ENCODE results near the gene HMGB4. TPM values are rescaled to one million over a fixed set of nuclear protein-coding genes. Genes with fewer than 3 reads are reported as not detected.

Gene HMGB4
- total RNA-seq, 2 donors from 2014 or later, result not detected

GRCh38 chr1:33824321-33824720, 39.6 kb upstream of the HMGB4 start:
- Histone ChIP-seq H3K9ac (ENCODE audit: low read depth in 2 of 2, low read length in 2 of 2) (no peak overlapping the region), H3K27ac (no peak overlapping the region), H3K27me3 (no peaks in the 10 kb centered on the region), H3K9me3 (no peaks in the 10 kb centered on the region), H3K4me3 (no peak overlapping the region), H3K36me3 (no peaks in the 10 kb centered on the region), H3K4me1 (no peaks in the 10 kb centered on the region)
- no peak for TF ChIP-seq CTCF (IDR thresholded peaks at IDR 0.05)
- intact Hi-C loops (cut with DNase I), result no loop called here
- DNase-seq, result no peak

GRCh38 chr1:33824971-33825370, 38.9 kb upstream of the HMGB4 start:
- Histone ChIP-seq H3K4me1 (no peaks in the 10 kb centered on the region), H3K9me3 (no peaks in the 10 kb centered on the region), H3K9ac (ENCODE audit: low read depth in 2 of 2, low read length in 2 of 2) (no peak overlapping the region), H3K36me3 (no peaks in the 10 kb centered on the region), H3K27me3 (no peaks in the 10 kb centered on the region), H3K4me3 (no peak overlapping the region), H3K27ac (no peak overlapping the region)
- TF ChIP-seq CTCF (IDR thresholded peaks at IDR 0.05), result no peak
- intact Hi-C loops (cut with DNase I), result no loop called here
- no peak for DNase-seq

GRCh38 chr1:33825506-33825905, 38.4 kb upstream of the HMGB4 start:
- no peak for TF ChIP-seq CTCF (IDR thresholded peaks at IDR 0.05)
- Histone ChIP-seq H3K27ac (no peak overlapping the region), H3K9ac (ENCODE audit: low read depth in 2 of 2, low read length in 2 of 2) (no peak overlapping the region), H3K27me3 (no peaks in the 10 kb centered on the region), H3K4me3 (no peak overlapping the region), H3K9me3 (no peaks in the 10 kb centered on the region), H3K36me3 (no peaks in the 10 kb centered on the region), H3K4me1 (no peaks in the 10 kb centered on the region)
- no peak for DNase-seq
- intact Hi-C loops (cut with DNase I), result no loop called here

GRCh38 chr1:33826311-33826710, 37.6 kb upstream of the HMGB4 start:
- H3K4me1 ChIP-seq, result no peaks in the 10 kb centered on the region
- TF ChIP-seq CTCF (IDR thresholded peaks at IDR 0.05), result no peak
- intact Hi-C loops (cut with DNase I), result no loop called here
- H3K27me3 ChIP-seq, result no peaks in the 10 kb centered on the region
- no peak overlapping the region for H3K4me3 ChIP-seq
- no peaks in the 10 kb centered on the region for H3K36me3 ChIP-seq
- no peak overlapping the region for H3K27ac ChIP-seq
- no peaks in the 10 kb centered on the region for H3K9me3 ChIP-seq
- H3K9ac ChIP-seq (ENCODE audit: low read depth in 2 of 2, low read length in 2 of 2), result no peak overlapping the region
- no peak for DNase-seq

- Histone ChIP-seq H3K4me3 (no peak overlapping the region), H3K36me3 (no peaks in the 10 kb centered on the region), H3K4me1 (no peaks in the 10 kb centered on the region), H3K9me3 (no peaks in the 10 kb centered on the region), H3K27ac (no peak overlapping the region), H3K27me3 (no peaks in the 10 kb centered on the region), H3K9ac (ENCODE audit: low read depth in 2 of 2, low read length in 2 of 2) (no peak overlapping the region)
- no peak for DNase-seq
- intact Hi-C loops (cut with DNase I), result no loop called here
- no peak for TF ChIP-seq CTCF (IDR thresholded peaks at IDR 0.05)
These were observed 37.2 kb upstream of the HMGB4 start for GRCh38 chr1:33826711-33827110.

GRCh38 chr1:33828059-33828458, 35.8 kb upstream of the HMGB4 start:
- Histone ChIP-seq H3K9ac (ENCODE audit: low read depth in 2 of 2, low read length in 2 of 2) (no peak overlapping the region), H3K4me1 (no peaks in the 10 kb centered on the region), H3K9me3 (no peaks in the 10 kb centered on the region), H3K27ac (no peak overlapping the region), H3K36me3 (no peaks in the 10 kb centered on the region), H3K27me3 (no peaks in the 10 kb centered on the region), H3K4me3 (no peak overlapping the region)
- intact Hi-C loops (cut with DNase I), result no loop called here
- DNase-seq, result no peak
- no peak for TF ChIP-seq CTCF (IDR thresholded peaks at IDR 0.05)
